Measurements from ENCODE around the gene PLN.

DNA sequence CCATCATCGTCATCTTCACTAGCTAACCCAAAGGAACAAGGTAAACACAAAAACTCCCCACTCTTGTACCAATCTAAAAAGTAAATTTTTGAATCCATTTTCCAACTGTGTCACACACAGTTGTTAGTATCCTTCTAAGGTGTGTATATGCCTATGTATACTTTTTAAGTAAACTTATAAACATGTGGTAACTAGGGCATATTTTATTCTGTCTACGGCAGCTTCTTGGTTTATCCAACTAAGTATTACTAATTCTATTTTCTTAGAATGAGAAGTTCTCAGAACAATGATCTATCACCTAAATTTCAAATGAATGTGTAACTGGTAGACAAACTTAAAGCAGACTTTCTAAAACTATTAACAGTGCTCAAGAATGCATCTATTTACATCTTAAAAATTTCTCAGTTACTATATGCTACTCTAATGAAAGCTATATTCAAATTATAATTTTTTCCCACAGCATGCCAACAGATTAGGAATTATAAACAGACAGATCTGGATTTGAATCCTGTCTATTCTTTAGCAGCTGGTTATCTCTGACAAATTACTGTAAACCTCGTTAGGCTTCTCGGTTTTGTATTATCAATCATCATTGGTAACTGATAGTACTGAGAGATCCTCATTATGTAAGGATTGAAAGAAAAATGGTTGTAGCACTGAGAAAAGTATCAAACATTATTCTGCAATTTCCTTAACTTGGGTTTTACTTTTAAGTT lies 1.8 kb upstream of the PLN start:
- no peak for TF ChIP-seq POLR2A (IDR thresholded peaks at IDR 0.05)
- TF ChIP-seq EP300 (IDR thresholded peaks at IDR 0.05): no peak
- TF ChIP-seq, protein P1, sequence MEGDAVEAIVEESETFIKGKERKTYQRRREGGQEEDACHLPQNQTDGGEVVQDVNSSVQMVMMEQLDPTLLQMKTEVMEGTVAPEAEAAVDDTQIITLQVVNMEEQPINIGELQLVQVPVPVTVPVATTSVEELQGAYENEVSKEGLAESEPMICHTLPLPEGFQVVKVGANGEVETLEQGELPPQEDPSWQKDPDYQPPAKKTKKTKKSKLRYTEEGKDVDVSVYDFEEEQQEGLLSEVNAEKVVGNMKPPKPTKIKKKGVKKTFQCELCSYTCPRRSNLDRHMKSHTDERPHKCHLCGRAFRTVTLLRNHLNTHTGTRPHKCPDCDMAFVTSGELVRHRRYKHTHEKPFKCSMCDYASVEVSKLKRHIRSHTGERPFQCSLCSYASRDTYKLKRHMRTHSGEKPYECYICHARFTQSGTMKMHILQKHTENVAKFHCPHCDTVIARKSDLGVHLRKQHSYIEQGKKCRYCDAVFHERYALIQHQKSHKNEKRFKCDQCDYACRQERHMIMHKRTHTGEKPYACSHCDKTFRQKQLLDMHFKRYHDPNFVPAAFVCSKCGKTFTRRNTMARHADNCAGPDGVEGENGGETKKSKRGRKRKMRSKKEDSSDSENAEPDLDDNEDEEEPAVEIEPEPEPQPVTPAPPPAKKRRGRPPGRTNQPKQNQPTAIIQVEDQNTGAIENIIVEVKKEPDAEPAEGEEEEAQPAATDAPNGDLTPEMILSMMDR (IDR thresholded peaks at IDR 0.05): no peak

Measured in tibial nerve (tissue), 4 donors.